CD4-positive, alpha-beta T cell (primary cell): ENCODE results near the gene UBAC2. TPM values are rescaled to one million over a fixed set of nuclear protein-coding genes. Genes with fewer than 3 reads are reported as not detected.

ENCODE experiments used
- ATAC-seq: fragments of 200-7000 bp; cut with Tn5 transposase; one replicate; pipeline ENCODE4 v1.10.0; 2022; ENCODE audit warnings: mild to moderate bottlenecking; ENCODE audit not compliant: poor library complexity
- CTCF ChIA-PET: fragments of 350-600 bp; sonication (Branson Sonifier 250); formaldehyde crosslinking; loops from one replicate; lab custom pipeline; 2021; ENCODE audit warnings: antibody characterized with exemption, inconsistent platforms; lab: Charles Lee
- POLR2A ChIA-PET: fragments of 350-600 bp; sonication (Branson Sonifier 250); formaldehyde crosslinking; loops from one replicate; lab custom pipeline; 2021; ENCODE audit warnings: antibody characterized with exemption, inconsistent platforms; lab: Charles Lee
- DNase-seq, 14 experiments: peaks; one replicate each; pipeline ENCODE4 v3.0.0-alpha.2; 2013 to 2020; ENCODE audit warnings: mixed read lengths in 2 of 14
- H3K27ac ChIP-seq, 2 donors: one replicate each; pipeline versions ENCODE4 v1.5.1 to v1.7.0; 2013; ENCODE audit warnings: low read length in 2 of 2, low read depth in 1 of 2, mild to moderate bottlenecking in 1 of 2
- H3K27me3 ChIP-seq, 2 experiments: 1 replicate in 1 of 2; 2 replicates in 1 of 2; pipeline versions ENCODE4 v1.6.1 to v1.7.0; 2013; ENCODE audit warnings: low read length in 2 of 2, control low read depth in 1 of 2, mild to moderate bottlenecking in 1 of 2, moderate library complexity in 1 of 2; ENCODE audit not compliant: insufficient read depth in 2 of 2, control insufficient read depth in 1 of 2
- H3K36me3 ChIP-seq: one replicate; pipeline ENCODE4 v1.6.1; 2013; ENCODE audit warnings: low read length, control low read depth; ENCODE audit not compliant: insufficient read depth
- H3K4me1 ChIP-seq: one replicate; pipeline ENCODE4 v1.6.1; 2013; ENCODE audit warnings: low read length, control low read depth; ENCODE audit not compliant: insufficient read depth
- H3K4me3 ChIP-seq: one replicate; pipeline ENCODE4 v1.5.1; 2013; ENCODE audit warnings: mild to moderate bottlenecking, low read length, moderate library complexity
- H3K9me3 ChIP-seq, 2 experiments: 1 replicate in 1 of 2; 2 replicates in 1 of 2; pipeline versions ENCODE4 v1.6.1 to v1.7.0; 2013; ENCODE audit warnings: low read length in 2 of 2, mild to moderate bottlenecking in 2 of 2, control low read depth in 1 of 2, moderate library complexity in 1 of 2; ENCODE audit not compliant: control insufficient read depth in 1 of 2, insufficient read depth in 1 of 2
- H3K27ac Mint-ChIP-seq: one replicate; pipeline ENCODE4 v1.8.0; 2020; ENCODE audit warnings: mixed read lengths
- H3K27me3 Mint-ChIP-seq: one replicate; pipeline ENCODE4 v1.8.0; 2021; ENCODE audit warnings: mixed read lengths
- H3K36me3 Mint-ChIP-seq: one replicate; pipeline ENCODE4 v1.8.0; 2021; ENCODE audit warnings: low read depth, mixed read lengths
- H3K4me1 Mint-ChIP-seq: one replicate; pipeline ENCODE4 v1.8.0; 2021; ENCODE audit warnings: low read depth, mixed read lengths
- H3K4me3 Mint-ChIP-seq: one replicate; pipeline ENCODE4 v1.8.0; 2020; ENCODE audit warnings: mild to moderate bottlenecking, mixed read lengths
- H3K9me3 Mint-ChIP-seq: one replicate; pipeline ENCODE4 v1.8.0; 2020; ENCODE audit warnings: mixed read lengths
- CTCF ChIP-seq: fragments of 200-600 bp; IDR thresholded peaks from one replicate; pipeline ENCODE4 v1.8.0; 2022; ENCODE audit warnings: antibody characterized with exemption, mild to moderate bottlenecking
- intact Hi-C, 2 experiments: fragments of 100-400 bp; cut with DNase I in 1 of 2; cut with micrococcal nuclease in 1 of 2; formaldehyde crosslinking; loops; one replicate each; pipeline versions ENCODE4 v1.15.1 to v1.9.0; 2023 to 2025; cut with DNase I, micrococcal nuclease
- total RNA-seq, 174 experiments: library from RNA in 2 of 174; stranded (reverse) in 2 of 174; gene quantifications; one replicate each; pipeline ENCODE4 v1.2.3 and lab custom pipeline; 2021 to 2026

Gene UBAC2
- total RNA-seq, 2 experiments from 2014 or later = 59.8 to 67.4 TPM

- Histone ChIP-seq H3K9me3 (no peaks in the 10 kb centered on the region), H3K27me3 (no peaks in the 10 kb centered on the region), H3K4me1 (peaks cover 71% of the 10 kb centered on the region), H3K4me3 (peak overlapping the region; percentile 6), H3K27ac (peak overlapping the region; percentile 93 to 97), H3K36me3 (peaks cover 11% of the 10 kb centered on the region)
- Mint-ChIP-seq H3K9me3 (no peaks in the 10 kb centered on the region), H3K27me3 (no peaks in the 10 kb centered on the region), H3K4me1 (peaks cover 96% of the 10 kb centered on the region), H3K4me3 (peak overlapping the region; percentile 54), H3K27ac (peak overlapping the region; percentile 97), H3K36me3 (peaks cover 69% of the 10 kb centered on the region)
- ChIA-PET CTCF (interaction anchor here (1.0 to 2.9 kb wide), 3 partner anchors 27 to 91 kb away, joined by 4 to 13 read pairs (median 7); no protein-coding TSS in a partner anchor), POLR2A (interaction anchor here (0.6 to 4.0 kb wide), 33 partner anchors 9 to 1314 kb away, joined by 3 to 62 read pairs (median 5); partner anchors contain the start of genes GPR183, TM9SF2, TMTC4 and UBAC2)
- no peak for ATAC-seq
- TF ChIP-seq CTCF = no peak
- no peak for DNase-seq
- intact Hi-C loops = loop anchor here in 1 of 2 experiments (1.0 kb wide), 1 partner anchor 12 kb away; no protein-coding TSS in a partner anchor
Measured at GRCh38 chr13:99360696-99361095, 160.0 kb downstream of the UBAC2 start.

- intact Hi-C loops = loop anchor here in 1 of 2 experiments (1.0 kb wide), 1 partner anchor 11 kb away; no protein-coding TSS in a partner anchor
- H3K36me3 ChIP-seq = peaks cover 11% of the 10 kb centered on the region
- Mint-ChIP-seq H3K4me1 (peaks cover 96% of the 10 kb centered on the region), H3K27ac (peak overlapping the region; percentile 97), H3K9me3 (no peaks in the 10 kb centered on the region), H3K4me3 (peak overlapping the region; percentile 54), H3K36me3 (peaks cover 69% of the 10 kb centered on the region), H3K27me3 (no peaks in the 10 kb centered on the region)
- H3K4me1 ChIP-seq = peaks cover 68% of the 10 kb centered on the region
- ChIA-PET CTCF (interaction anchor here (0.6 to 2.9 kb wide), 4 partner anchors 14 to 91 kb away, joined by 3 to 13 read pairs (median 6); no protein-coding TSS in a partner anchor), POLR2A (interaction anchor here (0.6 to 4.0 kb wide), 30 partner anchors 9 to 1313 kb away, joined by 3 to 62 read pairs (median 6); partner anchors contain the start of genes GPR183, TMTC4 and UBAC2)
- H3K27me3 ChIP-seq = no peaks in the 10 kb centered on the region
- no peak for TF ChIP-seq CTCF
- H3K27ac ChIP-seq = peak overlapping the region; percentile 93 to 97
- no peaks in the 10 kb centered on the region for H3K9me3 ChIP-seq
- DNase-seq (peak in 3 of 14 experiments; percentile 60 to 82 (median 62)), ATAC-seq (peak; percentile 48)
- peak overlapping the region; percentile 6 for H3K4me3 ChIP-seq
Measured at GRCh38 chr13:99361197-99361596, 160.5 kb downstream of the UBAC2 start.

- DNase-seq (no peak), ATAC-seq (no peak)
- no peak overlapping the region for H3K4me3 ChIP-seq
- H3K4me3 Mint-ChIP-seq = peak overlapping the region; percentile 23
- H3K4me1 ChIP-seq = peaks cover 68% of the 10 kb centered on the region
- peaks cover 96% of the 10 kb centered on the region for H3K4me1 Mint-ChIP-seq
- ChIA-PET POLR2A (interaction anchor here (1.5 to 4.0 kb wide), 7 partner anchors 9 to 63 kb away, joined by 3 to 62 read pairs (median 41); partner anchors contain the start of gene GPR183), CTCF (interaction anchor here (1.1 kb wide), 1 partner anchor 26 kb away, joined by 5 read pairs; no protein-coding TSS in a partner anchor)
- intact Hi-C loops = no loop called here
- H3K27ac ChIP-seq = peak overlapping the region; percentile 62 to 93
- TF ChIP-seq CTCF = no peak
- no peaks in the 10 kb centered on the region for H3K9me3 ChIP-seq
- no peaks in the 10 kb centered on the region for H3K9me3 Mint-ChIP-seq
- H3K27me3 ChIP-seq = no peaks in the 10 kb centered on the region
- peaks cover 66% of the 10 kb centered on the region for H3K36me3 Mint-ChIP-seq
- peak overlapping the region; percentile 97 for H3K27ac Mint-ChIP-seq
- H3K27me3 Mint-ChIP-seq = no peaks in the 10 kb centered on the region
- H3K36me3 ChIP-seq = peaks cover 11% of the 10 kb centered on the region
Measured at GRCh38 chr13:99362362-99362761, 161.7 kb downstream of the UBAC2 start.
